Hepatocyte (in vitro differentiated cells): Measurements from ENCODE around the gene RAET1G. TPM values are rescaled to one million over a fixed set of nuclear protein-coding genes. Genes with fewer than 3 reads are reported as not detected.

Experiments used
- DNase-seq: peaks from one replicate; pipeline ENCODE4 v3.0.0-alpha.2; 2016; ENCODE audit warnings: low spot score
- H2AFZ ChIP-seq: fragments of 200-600 bp; sonication (generic); 2 replicates; pipeline ENCODE4 v1.6.0; 2016; ENCODE audit warnings: antibody characterized with exemption, mild to moderate bottlenecking
- H3K27ac ChIP-seq: fragments of 200-600 bp; sonication (generic); 2 replicates; pipeline ENCODE4 v1.5.1; 2016; ENCODE audit warnings: mild to moderate bottlenecking
- H3K27me3 ChIP-seq: fragments of 200-600 bp; sonication (generic); 2 replicates; pipeline ENCODE4 v1.6.1; 2016
- H3K36me3 ChIP-seq: fragments of 200-600 bp; sonication (generic); replicated peaks from 2 replicates; pipeline ENCODE4 v1.5.1; 2016; ENCODE audit warnings: low read depth; ENCODE audit not compliant: insufficient read depth
- H3K4me1 ChIP-seq: fragments of 200-600 bp; sonication (generic); 2 replicates; pipeline ENCODE4 v1.5.1; 2016; ENCODE audit warnings: mild to moderate bottlenecking, moderate library complexity; ENCODE audit not compliant: insufficient read depth
- H3K4me2 ChIP-seq: fragments of 200-600 bp; sonication (generic); 2 replicates; pipeline ENCODE4 v1.6.0; 2016
- H3K4me3 ChIP-seq: fragments of 200-600 bp; sonication (generic); 2 replicates; pipeline ENCODE4 v1.5.1; 2016; ENCODE audit warnings: mild to moderate bottlenecking
- H3K79me2 ChIP-seq: fragments of 200-600 bp; sonication (generic); 2 replicates; pipeline ENCODE4 v1.6.0; 2017; ENCODE audit warnings: mild to moderate bottlenecking
- H3K9me2 ChIP-seq: fragments of 200-600 bp; sonication (generic); replicated peaks from 2 replicates; pipeline ENCODE4 v1.6.0; 2017; ENCODE audit warnings: mild to moderate bottlenecking; ENCODE audit not compliant: insufficient read depth
- H3K9me3 ChIP-seq: fragments of 200-600 bp; sonication (generic); 2 replicates; pipeline ENCODE4 v1.5.1; 2016; ENCODE audit warnings: low read depth, mild to moderate bottlenecking
- H4K20me1 ChIP-seq: fragments of 200-600 bp; sonication (generic); 2 replicates; pipeline ENCODE4 v1.6.0; 2016; ENCODE audit warnings: mild to moderate bottlenecking; ENCODE audit not compliant: insufficient read depth, poor library complexity, severe bottlenecking
- EZH2 ChIP-seq: fragments of 200-600 bp; sonication (generic); IDR thresholded peaks from 2 replicates; pipeline ENCODE4 v1.6.1; 2016; ENCODE audit warnings: antibody characterized with exemption, mild to moderate bottlenecking, borderline replicate concordance
- EZH2phosphoT487 ChIP-seq: fragments of 200-600 bp; sonication (generic); IDR thresholded peaks from one replicate; pipeline ENCODE4 v1.6.1; 2018; ENCODE audit warnings: antibody characterized with exemption, mild to moderate bottlenecking, low read depth, moderate library complexity; ENCODE audit not compliant: unreplicated experiment, severe bottlenecking
- WGBS: methylation state at CpG from one replicate; pipeline ENCODE4 v1.1.6; 2016; ENCODE audit warnings: low lambda C conversion rate; ENCODE audit errors: missing lambda C conversion rate; 5-methylcytosine and 5-hydroxymethylcytosine counted together
- polyA plus RNA-seq: library from polyadenylated mRNA; unstranded; fragments of >200 nt; fragmentation: Nextera tagmentation; extraction: Ambion mirVana; gene quantifications from 2 replicates; pipeline ENCODE4 v1.2.1, GENCODE V29; 2016
- total RNA-seq: library from RNA; depleted of rRNA; stranded (reverse); fragments of >200 nt; gene quantifications from 2 replicates; pipeline ENCODE4 v1.2.3, GENCODE V29; 2014
- TF ChIP-seq, protein P1 (sequence below): fragments of 200-600 bp; sonication (generic); IDR thresholded peaks from 2 replicates; pipeline ENCODE4 v1.5.1; 2016; ENCODE audit warnings: antibody characterized with exemption, mild to moderate bottlenecking; ENCODE audit not compliant: poor library complexity

Gene RAET1G
- total and polyA plus RNA-seq, 2 experiments from 2014 or later = 0.31 to 1.5 TPM

DNA sequence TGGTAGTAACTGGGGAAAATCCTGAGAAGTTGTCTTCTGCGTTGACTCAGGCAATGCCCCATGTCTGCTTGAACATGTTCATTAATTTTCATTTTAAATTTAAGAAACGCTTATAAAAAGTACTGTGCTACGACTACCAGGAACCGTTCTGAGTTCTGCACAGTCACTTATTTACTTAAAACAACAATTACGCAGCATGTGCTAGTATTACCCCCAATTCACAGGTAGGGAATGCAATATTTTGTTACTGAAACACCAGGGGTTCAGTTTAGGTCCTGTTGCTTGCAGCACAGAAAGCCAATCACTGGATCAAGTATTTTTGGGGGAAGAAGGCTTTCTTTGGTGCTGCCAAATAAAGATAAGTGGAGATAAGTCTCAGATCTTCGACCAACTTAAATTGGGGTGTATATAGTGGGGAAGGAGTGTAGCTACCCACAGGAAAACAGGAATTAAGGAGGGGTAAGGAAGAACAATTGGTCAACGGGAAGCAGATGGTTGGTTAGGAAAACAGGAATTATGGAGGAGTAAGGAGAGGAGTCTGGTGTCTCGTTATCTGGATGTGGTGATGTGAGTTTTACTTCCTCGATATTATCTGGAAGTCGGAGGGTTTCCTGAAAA lies 53.5 kb downstream of the RAET1G start:
- Histone ChIP-seq H3K4me3 (no peak overlapping the region), H3K4me2 (no peak overlapping the region), H3K27ac (no peak overlapping the region), H3K4me1 (peaks cover 5% of the 10 kb centered on the region), H3K9me2 (no peaks in the 10 kb centered on the region), H3K9me3 (no peaks in the 10 kb centered on the region), H3K27me3 (no peaks in the 10 kb centered on the region), H3K79me2 (no peaks in the 10 kb centered on the region), H3K36me3 (no peaks in the 10 kb centered on the region), H2AFZ (no peak overlapping the region), H4K20me1 (no peaks in the 10 kb centered on the region)
- DNase-seq = no peak
- no peak for TF ChIP-seq EZH2
- TF ChIP-seq, protein P1, sequence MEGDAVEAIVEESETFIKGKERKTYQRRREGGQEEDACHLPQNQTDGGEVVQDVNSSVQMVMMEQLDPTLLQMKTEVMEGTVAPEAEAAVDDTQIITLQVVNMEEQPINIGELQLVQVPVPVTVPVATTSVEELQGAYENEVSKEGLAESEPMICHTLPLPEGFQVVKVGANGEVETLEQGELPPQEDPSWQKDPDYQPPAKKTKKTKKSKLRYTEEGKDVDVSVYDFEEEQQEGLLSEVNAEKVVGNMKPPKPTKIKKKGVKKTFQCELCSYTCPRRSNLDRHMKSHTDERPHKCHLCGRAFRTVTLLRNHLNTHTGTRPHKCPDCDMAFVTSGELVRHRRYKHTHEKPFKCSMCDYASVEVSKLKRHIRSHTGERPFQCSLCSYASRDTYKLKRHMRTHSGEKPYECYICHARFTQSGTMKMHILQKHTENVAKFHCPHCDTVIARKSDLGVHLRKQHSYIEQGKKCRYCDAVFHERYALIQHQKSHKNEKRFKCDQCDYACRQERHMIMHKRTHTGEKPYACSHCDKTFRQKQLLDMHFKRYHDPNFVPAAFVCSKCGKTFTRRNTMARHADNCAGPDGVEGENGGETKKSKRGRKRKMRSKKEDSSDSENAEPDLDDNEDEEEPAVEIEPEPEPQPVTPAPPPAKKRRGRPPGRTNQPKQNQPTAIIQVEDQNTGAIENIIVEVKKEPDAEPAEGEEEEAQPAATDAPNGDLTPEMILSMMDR = no peak
- no peak for TF ChIP-seq EZH2phosphoT487
- 88% methylated on average over 10 of the region's 10 CpGs for WGBS

DNA sequence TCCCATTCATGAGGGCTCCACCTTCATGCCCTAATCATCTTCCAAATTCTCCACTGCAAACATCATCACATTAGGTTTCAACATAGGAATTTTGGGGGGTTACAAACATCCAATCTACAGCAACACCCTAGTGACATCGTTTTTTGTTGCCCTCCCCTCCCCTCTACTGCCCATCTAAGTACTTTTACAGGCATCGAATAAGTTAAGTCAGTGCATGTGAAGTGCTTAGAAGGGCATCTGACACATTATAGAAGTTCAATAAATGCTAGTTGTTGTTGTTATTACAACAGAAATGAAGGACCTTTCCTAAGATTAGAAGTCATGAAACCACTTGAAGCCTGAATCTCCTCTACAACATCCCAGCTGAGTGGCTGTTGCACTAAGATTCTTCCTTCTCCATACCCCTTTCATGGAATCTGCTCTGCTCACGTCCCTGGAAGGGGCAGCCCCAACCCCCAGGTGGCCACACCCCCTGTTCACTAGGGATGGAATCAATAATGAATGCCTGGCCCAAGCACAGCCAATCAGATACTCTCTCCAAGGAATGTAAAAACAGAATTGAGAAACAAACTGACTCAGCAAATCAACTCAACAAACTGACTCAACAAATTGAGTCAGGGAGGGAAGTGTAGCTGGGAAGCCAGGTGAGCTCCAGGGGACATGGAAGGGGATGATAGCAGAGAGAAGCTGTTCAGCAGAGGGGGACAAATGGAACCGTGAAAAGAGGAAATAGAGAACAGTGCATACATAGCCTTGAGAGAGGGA lies 54.9 kb downstream of the RAET1G start:
- DNase-seq = no peak
- no peaks in the 10 kb centered on the region for H4K20me1 ChIP-seq
- no peak overlapping the region for H3K4me2 ChIP-seq
- WGBS = 54% methylated on average over 4 of the region's 4 CpGs
- no peaks in the 10 kb centered on the region for H3K9me3 ChIP-seq
- no peak overlapping the region for H2AFZ ChIP-seq
- H3K4me1 ChIP-seq = peaks cover 5% of the 10 kb centered on the region
- H3K4me3 ChIP-seq = no peak overlapping the region
- H3K9me2 ChIP-seq = no peaks in the 10 kb centered on the region
- H3K79me2 ChIP-seq = no peaks in the 10 kb centered on the region
- H3K27me3 ChIP-seq = no peaks in the 10 kb centered on the region
- H3K27ac ChIP-seq = no peak overlapping the region
- TF ChIP-seq EZH2 (no peak), EZH2phosphoT487 (no peak)
- TF ChIP-seq, protein P1 = no peak
- no peaks in the 10 kb centered on the region for H3K36me3 ChIP-seq

Other genes with a start within 250 kb of the RAET1G start
- gene LATS1, start 205.0 kb downstream of the RAET1G start, total RNA-seq = 23.7 and 26.2 TPM in 2 replicates
- gene LATS1, start 205.0 kb downstream of the RAET1G start, polyA plus RNA-seq = 6.6 and 7.9 TPM in 2 replicates
- gene NUP43, start 176.6 kb downstream of the RAET1G start, total RNA-seq = 33.6 and 37.2 TPM in 2 replicates
- gene NUP43, start 176.6 kb downstream of the RAET1G start, polyA plus RNA-seq = 7.0 and 9.8 TPM in 2 replicates
- 107 and 110 TPM in 2 replicates for gene PCMT1, start 173.4 kb downstream of the RAET1G start, total RNA-seq
- 126 and 130 TPM in 2 replicates for gene PCMT1, start 173.4 kb downstream of the RAET1G start, polyA plus RNA-seq
- 33.6 and 46.8 TPM in 2 replicates for gene LRP11, start 58.8 kb downstream of the RAET1G start, total RNA-seq
- 28.1 and 35.4 TPM in 2 replicates for gene LRP11, start 58.8 kb downstream of the RAET1G start, polyA plus RNA-seq
- 0.28 TPM in 1 of 2 replicates, not detected in the other for gene RAET1E, start 25.0 kb downstream of the RAET1G start, total RNA-seq
- 0.44 TPM in 1 of 2 replicates, not detected in the other for gene RAET1E, start 25.0 kb downstream of the RAET1G start, polyA plus RNA-seq
- gene ULBP2, start 18.9 kb upstream of the RAET1G start, total RNA-seq = 0.10 and 1.1 TPM in 2 replicates
- gene ULBP2, start 18.9 kb upstream of the RAET1G start, polyA plus RNA-seq = 0.15 and 1.9 TPM in 2 replicates
- 0.27 and 0.28 TPM in 2 replicates for gene ULBP1, start 40.8 kb upstream of the RAET1G start, total RNA-seq
- 0.27 TPM in 1 of 2 replicates, not detected in the other for gene ULBP1, start 40.8 kb upstream of the RAET1G start, polyA plus RNA-seq
- gene RAET1L, start 102.4 kb upstream of the RAET1G start, total RNA-seq = not detected in 2 replicates
- gene RAET1L, start 102.4 kb upstream of the RAET1G start, polyA plus RNA-seq = not detected in 2 replicates
- gene ULBP3, start 146.0 kb upstream of the RAET1G start, total RNA-seq = 5.1 and 6.6 TPM in 2 replicates
- 2.6 and 4.3 TPM in 2 replicates for gene ULBP3, start 146.0 kb upstream of the RAET1G start, polyA plus RNA-seq
- gene PPP1R14C, start 219.9 kb upstream of the RAET1G start, total RNA-seq = 1.5 and 2.1 TPM in 2 replicates
- 3.8 and 5.2 TPM in 2 replicates for gene PPP1R14C, start 219.9 kb upstream of the RAET1G start, polyA plus RNA-seq